ENCODE measurements around the gene ST6GALNAC3. TPM values are rescaled to one million over a fixed set of nuclear protein-coding genes. Genes with fewer than 3 reads are reported as not detected.

ST6GALNAC3 gene
- total RNA-seq, 1 donor from 2014 or later = 22.0 TPM

- no peak overlapping the region for H3K27ac Mint-ChIP-seq (ENCODE audit: unreplicated experiment)
- no peak overlapping the region for H3K4me3 Mint-ChIP-seq
- DNase-seq (ENCODE audit: low read depth, low spot score) = no peak
- TF ChIP-seq CTCF (conservative IDR thresholded peaks at IDR 0.05) = no peak
- peaks cover 22% of the 10 kb centered on the region for H3K4me1 Mint-ChIP-seq
- H3K9me3 Mint-ChIP-seq = no peaks in the 10 kb centered on the region
- no peaks in the 10 kb centered on the region for H3K36me3 Mint-ChIP-seq (ENCODE audit: low read depth)
- H3K27me3 Mint-ChIP-seq (ENCODE audit: low read depth) = no peaks in the 10 kb centered on the region
Measured at GRCh38 chr1:76086109-76086508, 11.6 kb downstream of the ST6GALNAC3 start.

- Mint-ChIP-seq H3K27me3 (ENCODE audit: low read depth) (no peaks in the 10 kb centered on the region), H3K4me1 (peaks cover 17% of the 10 kb centered on the region), H3K36me3 (ENCODE audit: low read depth) (no peaks in the 10 kb centered on the region), H3K9me3 (no peaks in the 10 kb centered on the region), H3K27ac (ENCODE audit: unreplicated experiment) (no peak overlapping the region), H3K4me3 (no peak overlapping the region)
- TF ChIP-seq CTCF (conservative IDR thresholded peaks at IDR 0.05) = no peak
- no peak for DNase-seq (ENCODE audit: low read depth, low spot score)
Measured at GRCh38 chr1:76086597-76086996, 12.1 kb downstream of the ST6GALNAC3 start.

GRCh38 chr1:76090283-76091203 lies 16.0 kb downstream of the ST6GALNAC3 start:
- Mint-ChIP-seq H3K4me3 (no peak overlapping the region), H3K4me1 (peaks cover 14% of the 10 kb centered on the region), H3K9me3 (no peaks in the 10 kb centered on the region), H3K27ac (ENCODE audit: unreplicated experiment) (no peak overlapping the region), H3K27me3 (ENCODE audit: low read depth) (no peaks in the 10 kb centered on the region), H3K36me3 (ENCODE audit: low read depth) (no peaks in the 10 kb centered on the region)
- no peak for DNase-seq (ENCODE audit: low read depth, low spot score)
- TF ChIP-seq CTCF (conservative IDR thresholded peaks at IDR 0.05) = no peak

GRCh38 chr1:76092812-76093211 lies 18.3 kb downstream of the ST6GALNAC3 start:
- no peak for DNase-seq (ENCODE audit: low read depth, low spot score)
- Mint-ChIP-seq H3K36me3 (ENCODE audit: low read depth) (no peaks in the 10 kb centered on the region), H3K27me3 (ENCODE audit: low read depth) (no peaks in the 10 kb centered on the region), H3K4me1 (peaks cover 16% of the 10 kb centered on the region), H3K9me3 (no peaks in the 10 kb centered on the region), H3K4me3 (no peak overlapping the region), H3K27ac (ENCODE audit: unreplicated experiment) (no peak overlapping the region)
- no peak for TF ChIP-seq CTCF (conservative IDR thresholded peaks at IDR 0.05)

- no peaks in the 10 kb centered on the region for H3K27me3 Mint-ChIP-seq (ENCODE audit: low read depth)
- no peak overlapping the region for H3K4me3 Mint-ChIP-seq
- peaks cover 16% of the 10 kb centered on the region for H3K4me1 Mint-ChIP-seq
- H3K36me3 Mint-ChIP-seq (ENCODE audit: low read depth) = no peaks in the 10 kb centered on the region
- no peak for DNase-seq (ENCODE audit: low read depth, low spot score)
- TF ChIP-seq CTCF (conservative IDR thresholded peaks at IDR 0.05) = no peak
- no peak overlapping the region for H3K27ac Mint-ChIP-seq (ENCODE audit: unreplicated experiment)
- H3K9me3 Mint-ChIP-seq = no peaks in the 10 kb centered on the region
Measured at GRCh38 chr1:76093522-76094312, 19.2 kb downstream of the ST6GALNAC3 start.

Data from neural crest cell (in vitro differentiated cells).